NB4 (cell line): Measurements from ENCODE around the gene ZC3H12D.
A peak's percentile ranks its signal among the peaks of the same experiment; 100 is the strongest.

Source experiments
- DNase-seq: peaks from one replicate; pipeline ENCODE4 v3.0.0; 2010; ENCODE audit warnings: low read depth
- H3K4me3 ChIP-seq: one replicate; pipeline ENCODE4 v1.5.1; 2011; ENCODE audit warnings: mild to moderate bottlenecking, low read depth, low read length, moderate library complexity
- MYC ChIP-seq: IDR thresholded peaks from 2 replicates; pipeline ENCODE4 v1.6.1; 2011; ENCODE audit warnings: low read depth, low read length
- POLR2A ChIP-seq: IDR thresholded peaks from 2 replicates; pipeline ENCODE4 v1.6.1; 2011; ENCODE audit warnings: mild to moderate bottlenecking; ENCODE audit not compliant: insufficient read length; ENCODE audit errors: extremely low read depth
- TF ChIP-seq, protein P1 (sequence below): IDR thresholded peaks from 2 replicates; pipeline ENCODE4 v1.6.1; 2011; ENCODE audit warnings: low read depth, low read length
- TF ChIP-seq, protein P2 (sequence below): IDR thresholded peaks from one replicate; pipeline ENCODE4 v1.5.1; 2012; ENCODE audit warnings: low read depth, low read length

Gene ZC3H12D

DNA sequence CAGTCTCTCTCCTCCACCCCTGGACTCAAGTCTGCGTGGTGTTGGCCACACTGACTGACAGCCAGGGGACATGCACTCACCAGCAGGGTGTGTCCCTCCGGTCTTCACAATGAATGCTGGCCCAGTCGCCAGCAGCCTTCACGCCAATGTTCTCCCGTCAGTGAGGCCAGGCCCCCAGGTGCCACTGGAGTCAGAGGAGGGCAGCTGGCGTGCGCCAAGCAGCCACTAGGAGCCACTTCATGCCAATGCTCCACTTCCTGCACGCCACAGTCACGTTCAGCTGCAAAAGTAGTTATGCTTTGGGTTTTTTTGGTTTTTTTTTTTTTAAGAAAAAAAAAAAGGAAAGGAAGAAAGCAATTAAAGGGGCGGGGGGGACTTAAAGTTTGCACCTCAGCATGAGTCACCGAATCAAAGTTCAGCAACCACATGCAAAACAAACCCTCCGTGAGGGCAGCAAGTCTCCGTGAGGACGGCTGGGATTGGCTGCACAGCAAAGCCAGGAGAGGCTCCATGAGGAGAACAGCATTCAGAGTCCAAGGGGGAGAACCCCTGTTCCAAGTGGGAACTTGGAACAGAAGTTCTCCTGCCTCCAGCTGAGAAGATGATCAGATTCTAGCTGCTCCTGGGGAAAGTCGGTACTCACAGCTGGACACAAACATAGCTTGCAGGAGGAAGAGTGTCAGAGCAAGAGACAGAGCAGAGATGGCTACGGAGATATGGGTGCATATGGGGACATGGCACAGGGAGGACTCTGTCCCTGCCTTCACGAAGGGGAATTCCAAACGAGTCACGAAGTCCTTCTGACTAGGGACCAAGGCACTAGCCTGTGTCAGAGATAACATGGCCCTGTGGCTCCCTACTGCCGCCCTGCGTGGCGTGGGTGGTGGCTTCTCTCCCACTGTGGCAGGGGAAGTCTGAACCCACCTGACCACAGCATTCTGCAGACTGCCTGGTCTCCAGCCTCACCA lies at the start of gene ZC3H12D:
Gene ZC3H12D, minus strand, starts transcription at position 282 of the 968 bp plus-strand sequence. CDS start 10,471 bp downstream, outside the sequence.
- peak; percentile 68 for DNase-seq
- no peak within 1 kb of the TSS for H3K4me3 ChIP-seq
- TF ChIP-seq MYC (no peak), POLR2A (no peak)
- TF ChIP-seq, protein P1, sequence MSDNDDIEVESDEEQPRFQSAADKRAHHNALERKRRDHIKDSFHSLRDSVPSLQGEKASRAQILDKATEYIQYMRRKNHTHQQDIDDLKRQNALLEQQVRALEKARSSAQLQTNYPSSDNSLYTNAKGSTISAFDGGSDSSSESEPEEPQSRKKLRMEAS, result peak; percentile 17; the same call in 1 of the 2 replicates
- TF ChIP-seq, protein P2, sequence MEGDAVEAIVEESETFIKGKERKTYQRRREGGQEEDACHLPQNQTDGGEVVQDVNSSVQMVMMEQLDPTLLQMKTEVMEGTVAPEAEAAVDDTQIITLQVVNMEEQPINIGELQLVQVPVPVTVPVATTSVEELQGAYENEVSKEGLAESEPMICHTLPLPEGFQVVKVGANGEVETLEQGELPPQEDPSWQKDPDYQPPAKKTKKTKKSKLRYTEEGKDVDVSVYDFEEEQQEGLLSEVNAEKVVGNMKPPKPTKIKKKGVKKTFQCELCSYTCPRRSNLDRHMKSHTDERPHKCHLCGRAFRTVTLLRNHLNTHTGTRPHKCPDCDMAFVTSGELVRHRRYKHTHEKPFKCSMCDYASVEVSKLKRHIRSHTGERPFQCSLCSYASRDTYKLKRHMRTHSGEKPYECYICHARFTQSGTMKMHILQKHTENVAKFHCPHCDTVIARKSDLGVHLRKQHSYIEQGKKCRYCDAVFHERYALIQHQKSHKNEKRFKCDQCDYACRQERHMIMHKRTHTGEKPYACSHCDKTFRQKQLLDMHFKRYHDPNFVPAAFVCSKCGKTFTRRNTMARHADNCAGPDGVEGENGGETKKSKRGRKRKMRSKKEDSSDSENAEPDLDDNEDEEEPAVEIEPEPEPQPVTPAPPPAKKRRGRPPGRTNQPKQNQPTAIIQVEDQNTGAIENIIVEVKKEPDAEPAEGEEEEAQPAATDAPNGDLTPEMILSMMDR, result peak; percentile 19

GRCh38 chr6:149529650-149530049 lies 44.8 kb upstream of the ZC3H12D start:
- no peak overlapping the region for H3K4me3 ChIP-seq

GRCh38 chr6:149515494-149515893 lies 30.7 kb upstream of the ZC3H12D start:
- no peak overlapping the region for H3K4me3 ChIP-seq
- no peak for DNase-seq
- TF ChIP-seq POLR2A, result no peak
- TF ChIP-seq MYC, result no peak
- TF ChIP-seq, protein P2, result no peak
- TF ChIP-seq, protein P1, result no peak

More at GRCh38 chr6:149529650-149530049, 44.8 kb upstream of the ZC3H12D start:
- DNase-seq, result no peak
- no peak for TF ChIP-seq POLR2A
- TF ChIP-seq, protein P1, result no peak
- no peak for TF ChIP-seq MYC
- TF ChIP-seq, protein P2, result no peak

DNA sequence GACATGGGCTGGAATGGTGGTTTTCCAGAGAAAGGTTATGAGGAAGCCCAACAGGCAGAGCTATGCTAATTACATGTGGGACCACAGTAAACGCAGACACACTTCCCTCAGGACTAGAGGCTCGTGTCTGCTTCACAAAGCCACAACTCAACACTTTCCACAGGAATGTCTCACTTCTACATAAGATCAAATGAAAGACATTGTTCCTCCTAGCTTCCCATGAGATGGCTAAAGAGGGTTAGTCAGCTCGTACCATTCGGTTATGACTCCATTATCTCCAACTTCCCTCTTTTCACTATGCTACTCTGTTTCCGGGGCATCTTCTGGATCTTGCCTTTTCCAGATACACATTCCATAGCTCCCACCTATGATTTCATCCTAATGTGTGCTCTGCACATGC lies 29.1 kb upstream of the ZC3H12D start:
- no peak overlapping the region for H3K4me3 ChIP-seq
- TF ChIP-seq, protein P1, result no peak
- TF ChIP-seq MYC, result no peak
- peak; percentile 20 for DNase-seq

- no peak for DNase-seq
- no peak for TF ChIP-seq POLR2A
- TF ChIP-seq, protein P1, result no peak
- TF ChIP-seq, protein P2, result no peak
- TF ChIP-seq MYC, result no peak
These were observed 26.1 kb upstream of the ZC3H12D start for GRCh38 chr6:149510793-149511512.

DNA sequence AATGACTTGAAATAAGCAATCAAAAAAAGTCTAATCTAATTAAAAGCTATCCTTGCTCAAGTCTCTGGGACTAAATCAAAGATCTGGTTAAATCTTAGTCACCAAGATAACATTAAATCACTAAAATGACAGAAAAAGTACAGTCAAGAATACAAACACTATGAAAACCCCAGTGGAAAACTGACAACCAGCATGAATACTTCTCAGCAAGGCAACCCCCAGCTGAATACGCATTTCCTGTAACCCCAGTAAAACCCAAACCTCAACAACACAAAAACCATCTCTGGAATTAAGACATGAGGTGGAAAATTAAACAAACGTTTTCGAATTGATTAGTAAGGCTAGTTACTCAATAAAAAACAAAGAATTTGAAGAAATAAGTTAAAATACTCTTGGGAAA lies 23.7 kb upstream of the ZC3H12D start:
- TF ChIP-seq POLR2A (no peak), MYC (no peak)
- TF ChIP-seq, protein P1, result no peak
- TF ChIP-seq, protein P2, result no peak
- no peak overlapping the region for H3K4me3 ChIP-seq
- DNase-seq, result no peak

More at GRCh38 chr6:149510793-149511512, 26.1 kb upstream of the ZC3H12D start:
- H3K4me3 ChIP-seq, result no peak overlapping the region
